ENCODE measurements around the gene TBC1D10A.

The TBC1D10A gene

GRCh38 chr22:30361916-30362650 lies 35.3 kb upstream of the TBC1D10A start:
- H3K27ac ChIP-seq (ENCODE audit: low read length): no peak overlapping the region
- H3K9ac ChIP-seq (ENCODE audit: low read depth, low read length): peak overlapping the region; percentile 46; the same call in 1 of the 2 replicates
- H3K4me1 ChIP-seq (ENCODE audit: insufficient read depth, low read length): peaks cover 12% of the 10 kb centered on the region
- H3K27me3 ChIP-seq (ENCODE audit: insufficient read depth, low read length): no peaks in the 10 kb centered on the region
- H3K9me3 ChIP-seq (ENCODE audit: insufficient read depth, low read depth, low read length): no peaks in the 10 kb centered on the region
- no peak overlapping the region for H3K4me3 ChIP-seq (ENCODE audit: low read length)
- no peaks in the 10 kb centered on the region for H3K36me3 ChIP-seq (ENCODE audit: insufficient read depth, low read depth, low read length)

GRCh38 chr22:30358541-30358940 lies 31.8 kb upstream of the TBC1D10A start:
- H3K36me3 ChIP-seq (ENCODE audit: insufficient read depth, low read depth, low read length): peaks cover 10% of the 10 kb centered on the region
- no peaks in the 10 kb centered on the region for H3K9me3 ChIP-seq (ENCODE audit: insufficient read depth, low read depth, low read length)
- no peak overlapping the region for H3K9ac ChIP-seq (ENCODE audit: low read depth, low read length)
- no peak overlapping the region for H3K4me3 ChIP-seq (ENCODE audit: low read length)
- peaks cover 12% of the 10 kb centered on the region for H3K4me1 ChIP-seq (ENCODE audit: insufficient read depth, low read length)
- no peak overlapping the region for H3K27ac ChIP-seq (ENCODE audit: low read length)
- H3K27me3 ChIP-seq (ENCODE audit: insufficient read depth, low read length): no peaks in the 10 kb centered on the region

GRCh38 chr22:30357650-30358215 lies 31.0 kb upstream of the TBC1D10A start:
- Histone ChIP-seq H3K36me3 (ENCODE audit: insufficient read depth, low read depth, low read length) (peaks cover 15% of the 10 kb centered on the region), H3K27me3 (ENCODE audit: insufficient read depth, low read length) (no peaks in the 10 kb centered on the region), H3K9ac (ENCODE audit: low read depth, low read length) (peak overlapping the region; percentile 95; the same call in 1 of the 2 replicates), H3K4me1 (ENCODE audit: insufficient read depth, low read length) (peaks cover 9% of the 10 kb centered on the region), H3K9me3 (ENCODE audit: insufficient read depth, low read depth, low read length) (no peaks in the 10 kb centered on the region), H3K27ac (ENCODE audit: low read length) (no peak overlapping the region), H3K4me3 (ENCODE audit: low read length) (peak overlapping the region; percentile 97; the same call in 1 of the 2 replicates)

- Histone ChIP-seq H3K4me3 (ENCODE audit: low read length) (peak overlapping the region; percentile 97), H3K9me3 (ENCODE audit: insufficient read depth, low read depth, low read length) (no peaks in the 10 kb centered on the region), H3K4me1 (ENCODE audit: insufficient read depth, low read length) (peaks cover 5% of the 10 kb centered on the region), H3K9ac (ENCODE audit: low read depth, low read length) (peak overlapping the region; percentile 95; the same call in 1 of the 2 replicates), H3K36me3 (ENCODE audit: insufficient read depth, low read depth, low read length) (peaks cover 21% of the 10 kb centered on the region), H3K27ac (ENCODE audit: low read length) (no peak overlapping the region), H3K27me3 (ENCODE audit: insufficient read depth, low read length) (no peaks in the 10 kb centered on the region)
Observed at GRCh38 chr22:30357236-30357570, 30.5 kb upstream of the TBC1D10A start.

GRCh38 chr22:30356449-30357235 lies 29.9 kb upstream of the TBC1D10A start, which contains the start of the genes CCDC157 and SF3A1:
Gene CCDC157, plus strand, starts transcription at chr22:30357007. Its CDS starts 8,994 bp downstream, at chr22:30366001.
Gene SF3A1, minus strand, starts transcription at chr22:30356894. Its CDS starts 102 bp downstream, at chr22:30356792.
- Histone ChIP-seq H3K9ac (ENCODE audit: low read depth, low read length) (peak within 1 kb of the TSS; percentile 95), H3K9me3 (ENCODE audit: insufficient read depth, low read depth, low read length) (no peaks in the 10 kb centered on the region), H3K27me3 (ENCODE audit: insufficient read depth, low read length) (no peaks in the 10 kb centered on the region), H3K4me1 (ENCODE audit: insufficient read depth, low read length) (peaks cover 5% of the 10 kb centered on the region), H3K4me3 (ENCODE audit: low read length) (peak within 1 kb of the TSS; percentile 97), H3K36me3 (ENCODE audit: insufficient read depth, low read depth, low read length) (peaks cover 26% of the 10 kb centered on the region), H3K27ac (ENCODE audit: low read length) (peak within 1 kb of the TSS; percentile 93)

- peaks cover 5% of the 10 kb centered on the region for H3K4me1 ChIP-seq (ENCODE audit: insufficient read depth, low read length)
- H3K4me3 ChIP-seq (ENCODE audit: low read length): no peak overlapping the region
- H3K9ac ChIP-seq (ENCODE audit: low read depth, low read length): 0 out of 2 replicates have a peak overlapping the region, but pooled peaks have one; percentile 35
- no peak overlapping the region for H3K27ac ChIP-seq (ENCODE audit: low read length)
- H3K36me3 ChIP-seq (ENCODE audit: insufficient read depth, low read depth, low read length): peaks cover 46% of the 10 kb centered on the region
- no peaks in the 10 kb centered on the region for H3K9me3 ChIP-seq (ENCODE audit: insufficient read depth, low read depth, low read length)
- no peaks in the 10 kb centered on the region for H3K27me3 ChIP-seq (ENCODE audit: insufficient read depth, low read length)
Observed at GRCh38 chr22:30354644-30355043, 27.9 kb upstream of the TBC1D10A start.

- Histone ChIP-seq H3K27ac (ENCODE audit: low read length) (no peak overlapping the region), H3K4me1 (ENCODE audit: insufficient read depth, low read length) (no peaks in the 10 kb centered on the region; the same call in 1 of the 2 replicates), H3K9ac (ENCODE audit: low read depth, low read length) (no peak overlapping the region), H3K9me3 (ENCODE audit: insufficient read depth, low read depth, low read length) (no peaks in the 10 kb centered on the region), H3K36me3 (ENCODE audit: insufficient read depth, low read depth, low read length) (peaks cover 77% of the 10 kb centered on the region), H3K4me3 (ENCODE audit: low read length) (no peak overlapping the region), H3K27me3 (ENCODE audit: insufficient read depth, low read length) (no peaks in the 10 kb centered on the region)
Observed at GRCh38 chr22:30351226-30351625, 24.5 kb upstream of the TBC1D10A start.

GRCh38 chr22:30348809-30349208 lies 22.1 kb upstream of the TBC1D10A start:
- H3K27me3 ChIP-seq (ENCODE audit: insufficient read depth, low read length): no peaks in the 10 kb centered on the region
- no peak overlapping the region for H3K4me3 ChIP-seq (ENCODE audit: low read length)
- H3K9me3 ChIP-seq (ENCODE audit: insufficient read depth, low read depth, low read length): no peaks in the 10 kb centered on the region
- H3K36me3 ChIP-seq (ENCODE audit: insufficient read depth, low read depth, low read length): peaks cover 94% of the 10 kb centered on the region
- H3K4me1 ChIP-seq (ENCODE audit: insufficient read depth, low read length): no peaks in the 10 kb centered on the region
- no peak overlapping the region for H3K9ac ChIP-seq (ENCODE audit: low read depth, low read length)
- H3K27ac ChIP-seq (ENCODE audit: low read length): no peak overlapping the region

GRCh38 chr22:30348404-30348803 lies 21.7 kb upstream of the TBC1D10A start:
- Histone ChIP-seq H3K4me1 (ENCODE audit: insufficient read depth, low read length) (no peaks in the 10 kb centered on the region), H3K9ac (ENCODE audit: low read depth, low read length) (no peak overlapping the region), H3K27me3 (ENCODE audit: insufficient read depth, low read length) (no peaks in the 10 kb centered on the region), H3K9me3 (ENCODE audit: insufficient read depth, low read depth, low read length) (no peaks in the 10 kb centered on the region), H3K4me3 (ENCODE audit: low read length) (no peak overlapping the region), H3K36me3 (ENCODE audit: insufficient read depth, low read depth, low read length) (peaks cover 95% of the 10 kb centered on the region), H3K27ac (ENCODE audit: low read length) (no peak overlapping the region)

- Histone ChIP-seq H3K36me3 (ENCODE audit: insufficient read depth, low read depth, low read length) (peaks cover 97% of the 10 kb centered on the region), H3K4me1 (ENCODE audit: insufficient read depth, low read length) (no peaks in the 10 kb centered on the region)
Observed at GRCh38 chr22:30347255-30347892, 20.6 kb upstream of the TBC1D10A start.

GRCh38 chr22:30344447-30345200 lies 17.9 kb upstream of the TBC1D10A start:
- Histone ChIP-seq H3K4me1 (ENCODE audit: insufficient read depth, low read length) (no peaks in the 10 kb centered on the region), H3K27ac (ENCODE audit: low read length) (no peak overlapping the region), H3K9ac (ENCODE audit: low read depth, low read length) (no peak overlapping the region), H3K27me3 (ENCODE audit: insufficient read depth, low read length) (no peaks in the 10 kb centered on the region), H3K4me3 (ENCODE audit: low read length) (no peak overlapping the region), H3K9me3 (ENCODE audit: insufficient read depth, low read depth, low read length) (no peaks in the 10 kb centered on the region), H3K36me3 (ENCODE audit: insufficient read depth, low read depth, low read length) (peaks cover 97% of the 10 kb centered on the region)

More at GRCh38 chr22:30347255-30347892, 20.6 kb upstream of the TBC1D10A start:
- Histone ChIP-seq H3K27ac (ENCODE audit: low read length) (no peak overlapping the region), H3K9ac (ENCODE audit: low read depth, low read length) (no peak overlapping the region), H3K4me3 (ENCODE audit: low read length) (no peak overlapping the region), H3K9me3 (ENCODE audit: insufficient read depth, low read depth, low read length) (no peaks in the 10 kb centered on the region), H3K27me3 (ENCODE audit: insufficient read depth, low read length) (no peaks in the 10 kb centered on the region)
